IPS-NIHi7 (cell line): ENCODE data around the gene FILIP1L.

ENCODE experiments used
- DNase-seq: peaks from one replicate; pipeline ENCODE4 v3.0.0; 2012; ENCODE audit warnings: mixed read lengths; ENCODE audit errors: extremely low spot score

The FILIP1L gene

GRCh38 chr3:100114413-100115030 lies at the start of gene FILIP1L:
TSS of gene FILIP1L (minus strand) at chr3:100114501.
- no peak for DNase-seq

DNA sequence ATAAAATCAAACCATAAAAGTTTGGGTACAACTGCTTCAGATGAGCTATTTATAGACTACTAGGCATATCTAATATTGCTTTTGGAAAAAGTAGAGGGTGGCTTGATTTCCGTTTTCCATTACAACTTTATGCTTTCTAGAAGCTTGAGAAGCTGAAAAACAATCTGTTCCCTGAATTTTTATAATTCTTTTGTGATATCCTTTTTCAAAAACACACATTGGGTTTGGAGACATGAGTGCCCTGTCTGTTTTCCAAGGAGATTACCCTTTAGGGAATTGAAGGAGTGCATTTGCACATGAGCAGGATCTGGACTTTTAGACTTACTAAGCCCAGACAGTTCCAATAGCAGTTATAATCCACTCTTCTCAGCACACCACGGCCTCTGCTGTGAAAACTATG lies 49.5 kb upstream of the FILIP1L start:
- DNase-seq = no peak

- DNase-seq = no peak
Measured at GRCh38 chr3:100160521-100160920, 46.2 kb upstream of the FILIP1L start.

GRCh38 chr3:100159331-100160153 lies 45.2 kb upstream of the FILIP1L start:
- no peak for DNase-seq

GRCh38 chr3:100158918-100159330 lies 44.6 kb upstream of the FILIP1L start:
- no peak for DNase-seq

- no peak for DNase-seq
Measured at GRCh38 chr3:100157685-100158084, 43.4 kb upstream of the FILIP1L start.

- no peak for DNase-seq
Measured at GRCh38 chr3:100155590-100155989, 41.3 kb upstream of the FILIP1L start.

DNA sequence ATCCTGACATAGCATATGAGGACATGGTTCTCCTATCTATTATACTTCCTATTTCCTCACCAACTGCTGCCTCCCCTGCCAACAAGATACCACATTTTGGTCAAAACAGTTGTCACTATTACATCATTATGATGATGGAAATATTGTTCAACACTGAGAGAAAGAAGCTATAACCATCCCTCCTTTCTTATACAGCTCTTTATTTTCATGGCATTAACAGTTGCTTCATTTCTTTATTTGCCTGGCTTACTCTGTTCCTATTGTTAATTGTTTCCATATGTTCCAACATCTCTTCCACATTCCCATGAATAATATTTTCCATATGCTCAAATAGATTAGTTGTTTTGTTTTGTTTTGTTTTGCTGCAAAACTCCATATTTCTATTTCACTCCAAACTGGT lies 40.8 kb upstream of the FILIP1L start:
- no peak for DNase-seq

DNA sequence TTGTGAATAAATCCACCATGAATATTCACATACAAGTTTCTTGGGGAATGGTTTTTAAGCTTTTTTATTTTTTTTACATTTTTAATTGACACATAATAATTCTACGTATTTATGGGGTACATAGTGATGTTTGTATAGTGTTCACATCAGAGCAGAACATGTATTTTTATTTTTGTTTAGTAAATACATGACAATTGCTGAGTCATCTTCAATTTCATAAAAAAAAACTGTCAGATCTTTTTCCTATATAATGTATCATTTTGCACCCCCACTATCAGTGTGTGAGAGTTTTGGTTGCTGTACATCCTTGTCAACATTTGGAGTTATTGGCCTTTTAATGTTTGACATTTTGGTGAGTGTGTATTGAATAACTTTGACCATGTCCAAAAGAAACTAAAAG lies 39.9 kb upstream of the FILIP1L start:
- DNase-seq = no peak

GRCh38 chr3:100151024-100151707 lies 36.9 kb upstream of the FILIP1L start:
- DNase-seq = peak; percentile 24

- no peak for DNase-seq
Measured at GRCh38 chr3:100150473-100150872, 36.2 kb upstream of the FILIP1L start.

GRCh38 chr3:100149713-100150415 lies 35.6 kb upstream of the FILIP1L start:
- DNase-seq = no peak

GRCh38 chr3:100149130-100149529 lies 34.8 kb upstream of the FILIP1L start:
- no peak for DNase-seq

GRCh38 chr3:100144255-100144866 lies 30.1 kb upstream of the FILIP1L start:
- no peak for DNase-seq

- DNase-seq = no peak
Measured at GRCh38 chr3:100141586-100141985, 27.3 kb upstream of the FILIP1L start.

GRCh38 chr3:100140976-100141375 lies 26.7 kb upstream of the FILIP1L start:
- no peak for DNase-seq

DNA sequence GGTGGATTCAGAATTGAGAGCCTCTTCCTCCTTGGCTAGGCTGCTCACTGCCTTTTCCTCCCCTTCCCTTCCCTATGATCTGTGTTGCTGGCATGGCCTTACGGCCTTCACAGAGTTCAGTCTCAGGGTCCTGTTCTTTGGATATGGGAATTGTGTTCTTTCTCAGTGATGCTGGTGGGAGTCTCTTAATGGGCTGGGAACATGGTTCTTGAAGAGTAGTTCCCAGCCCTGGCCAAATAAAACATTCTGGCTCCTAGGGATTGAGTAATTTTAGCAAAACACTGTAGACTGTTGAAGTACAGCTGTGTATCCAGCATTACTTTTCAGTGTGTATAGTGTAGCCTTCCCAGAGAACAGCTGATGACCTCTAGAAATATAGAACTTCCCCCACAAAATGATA lies 22.6 kb upstream of the FILIP1L start:
- no peak for DNase-seq

DNA sequence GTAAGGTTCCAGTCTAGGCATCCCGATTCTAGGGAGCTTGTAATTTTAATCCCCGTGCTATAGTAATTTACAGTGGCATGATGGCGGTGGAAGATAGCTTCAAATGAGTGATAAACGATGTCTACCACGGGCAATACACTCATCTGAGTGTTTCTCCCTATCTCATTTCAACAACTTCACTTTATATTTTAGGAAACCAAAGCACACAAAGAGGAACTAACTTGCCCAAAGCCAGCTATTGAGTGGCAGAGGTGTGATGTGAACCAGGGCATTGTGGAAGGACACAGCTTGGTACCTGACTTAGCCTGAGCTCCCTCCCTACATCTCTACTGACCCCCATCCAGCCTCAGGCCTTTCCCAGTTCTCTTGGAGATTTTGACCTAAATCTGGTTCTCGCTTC lies 16.9 kb upstream of the FILIP1L start:
- no peak for DNase-seq

GRCh38 chr3:100129941-100130340 lies 15.6 kb upstream of the FILIP1L start:
- DNase-seq = no peak

DNA sequence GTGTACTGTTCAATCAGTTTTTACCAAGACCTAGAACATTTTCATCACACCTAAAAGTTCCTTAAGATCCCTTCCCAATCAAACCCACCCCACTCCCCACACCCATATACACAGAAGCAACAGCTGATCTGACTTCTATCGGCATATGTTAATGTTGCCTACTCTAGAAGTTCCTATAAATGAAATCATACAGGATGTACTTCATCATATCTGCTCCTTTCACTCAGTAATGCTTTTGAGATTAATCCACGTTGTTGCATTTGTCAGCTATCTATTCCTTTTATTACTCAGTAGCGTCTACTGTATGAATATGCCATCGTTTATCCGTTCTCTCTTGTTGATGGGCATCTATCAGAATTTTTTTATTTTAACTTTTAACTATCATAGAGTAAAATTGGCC lies 14.3 kb upstream of the FILIP1L start:
- DNase-seq = no peak

- no peak for DNase-seq
Measured at GRCh38 chr3:100127792-100128191, 13.5 kb upstream of the FILIP1L start.
